HL-60 (cell line): ENCODE data around the gene SECISBP2L.

Experiments used
- DNase-seq, 2 experiments: peaks; one replicate each; pipeline ENCODE4 v3.0.0-alpha.2; 2010 to 2020; ENCODE audit warnings: low read depth in 1 of 2, low spot score in 1 of 2
- H3K27ac ChIP-seq: fragments of 250-450 bp; sonication (Bioruptor Pico); replicated peaks from 2 replicates; pipeline ENCODE4 v1.5.1; 2020; ENCODE audit warnings: mild to moderate bottlenecking, moderate library complexity
- H3K27me3 ChIP-seq: fragments of 250-450 bp; sonication (Bioruptor Pico); 2 replicates; pipeline ENCODE4 v1.5.1; 2021; ENCODE audit warnings: mild to moderate bottlenecking, moderate library complexity; ENCODE audit not compliant: insufficient read depth, poor library complexity, severe bottlenecking
- H3K4me3 ChIP-seq: replicated peaks from 2 replicates; pipeline ENCODE4 v1.5.1; 2011; ENCODE audit warnings: mild to moderate bottlenecking, control low read depth, low read length; ENCODE audit not compliant: insufficient read depth
- CTCF ChIP-seq: IDR thresholded peaks from one replicate; pipeline ENCODE4 v1.5.1; 2011; ENCODE audit warnings: low read length, control low read depth, inconsistent platforms; ENCODE audit not compliant: insufficient read depth
- GABPA ChIP-seq: IDR thresholded peaks from 2 replicates; pipeline ENCODE4 v1.6.1; 2012; ENCODE audit warnings: low read depth
- POLR2AphosphoS5 ChIP-seq: IDR thresholded peaks from 2 replicates; pipeline ENCODE4 v1.6.1; 2012; ENCODE audit warnings: low read depth
- SPI1 ChIP-seq: IDR thresholded peaks from 2 replicates; pipeline ENCODE4 v1.6.1; 2012; ENCODE audit warnings: low read depth, mild to moderate bottlenecking, borderline replicate concordance
- TF ChIP-seq, protein P1 (sequence below): IDR thresholded peaks from 2 replicates; pipeline ENCODE4 v1.6.1; 2012; ENCODE audit warnings: low read depth; ENCODE audit not compliant: insufficient replicate concordance

The SECISBP2L gene

DNA sequence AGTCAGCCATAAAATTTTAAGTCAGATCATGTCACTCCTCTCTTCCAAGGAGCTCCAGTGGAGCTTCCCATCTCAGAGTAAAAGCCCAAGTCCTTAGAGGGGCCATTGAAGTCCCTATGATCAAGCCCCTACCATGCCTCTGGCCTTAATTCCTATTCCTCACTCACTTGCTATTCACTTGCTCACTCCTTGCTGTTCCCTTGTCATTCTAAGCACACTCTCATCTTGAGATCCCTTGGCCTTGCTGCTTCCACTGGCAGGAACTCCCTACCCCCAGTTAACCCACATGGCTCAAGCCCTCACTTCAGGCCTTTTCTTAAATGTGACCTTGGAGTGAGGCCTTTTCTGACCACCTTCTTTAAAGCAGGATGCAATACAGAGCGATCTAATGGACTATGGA, 12.3 kb upstream of the SECISBP2L start:
- TF ChIP-seq SPI1: no peak
- no peak for TF ChIP-seq CTCF
- TF ChIP-seq, protein P1, sequence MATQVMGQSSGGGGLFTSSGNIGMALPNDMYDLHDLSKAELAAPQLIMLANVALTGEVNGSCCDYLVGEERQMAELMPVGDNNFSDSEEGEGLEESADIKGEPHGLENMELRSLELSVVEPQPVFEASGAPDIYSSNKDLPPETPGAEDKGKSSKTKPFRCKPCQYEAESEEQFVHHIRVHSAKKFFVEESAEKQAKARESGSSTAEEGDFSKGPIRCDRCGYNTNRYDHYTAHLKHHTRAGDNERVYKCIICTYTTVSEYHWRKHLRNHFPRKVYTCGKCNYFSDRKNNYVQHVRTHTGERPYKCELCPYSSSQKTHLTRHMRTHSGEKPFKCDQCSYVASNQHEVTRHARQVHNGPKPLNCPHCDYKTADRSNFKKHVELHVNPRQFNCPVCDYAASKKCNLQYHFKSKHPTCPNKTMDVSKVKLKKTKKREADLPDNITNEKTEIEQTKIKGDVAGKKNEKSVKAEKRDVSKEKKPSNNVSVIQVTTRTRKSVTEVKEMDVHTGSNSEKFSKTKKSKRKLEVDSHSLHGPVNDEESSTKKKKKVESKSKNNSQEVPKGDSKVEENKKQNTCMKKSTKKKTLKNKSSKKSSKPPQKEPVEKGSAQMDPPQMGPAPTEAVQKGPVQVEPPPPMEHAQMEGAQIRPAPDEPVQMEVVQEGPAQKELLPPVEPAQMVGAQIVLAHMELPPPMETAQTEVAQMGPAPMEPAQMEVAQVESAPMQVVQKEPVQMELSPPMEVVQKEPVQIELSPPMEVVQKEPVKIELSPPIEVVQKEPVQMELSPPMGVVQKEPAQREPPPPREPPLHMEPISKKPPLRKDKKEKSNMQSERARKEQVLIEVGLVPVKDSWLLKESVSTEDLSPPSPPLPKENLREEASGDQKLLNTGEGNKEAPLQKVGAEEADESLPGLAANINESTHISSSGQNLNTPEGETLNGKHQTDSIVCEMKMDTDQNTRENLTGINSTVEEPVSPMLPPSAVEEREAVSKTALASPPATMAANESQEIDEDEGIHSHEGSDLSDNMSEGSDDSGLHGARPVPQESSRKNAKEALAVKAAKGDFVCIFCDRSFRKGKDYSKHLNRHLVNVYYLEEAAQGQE: no peak
- no peak for TF ChIP-seq POLR2AphosphoS5
- TF ChIP-seq GABPA: no peak

DNA sequence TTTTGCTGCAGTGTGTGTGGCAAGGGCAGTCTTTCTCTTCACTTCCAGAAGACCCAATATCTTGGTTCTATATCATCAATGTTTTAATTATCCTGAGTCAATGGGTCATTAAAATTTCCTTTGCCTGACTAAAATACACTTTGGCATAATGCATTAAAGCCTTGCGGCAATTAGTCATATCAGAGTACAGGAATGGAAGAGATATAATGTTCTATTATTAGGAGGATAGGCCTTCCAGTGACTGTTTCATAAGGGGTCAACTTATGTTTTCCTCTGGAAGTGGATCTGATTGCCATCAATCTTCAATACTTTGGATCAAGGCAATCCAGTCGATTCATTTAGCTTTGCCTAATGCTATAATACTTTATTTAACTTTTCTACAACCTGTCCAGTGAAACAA, 9.4 kb upstream of the SECISBP2L start:
- Histone ChIP-seq H3K27ac (no peak overlapping the region), H3K4me3 (no peak overlapping the region), H3K27me3 (no peaks in the 10 kb centered on the region)
- TF ChIP-seq POLR2AphosphoS5 (no peak), SPI1 (no peak), GABPA (no peak), CTCF (no peak)
- TF ChIP-seq, protein P1: no peak
- no peak for DNase-seq

More for the DNA sequence above, 12.3 kb upstream of the SECISBP2L start:
- Histone ChIP-seq H3K27ac (no peak overlapping the region), H3K4me3 (no peak overlapping the region), H3K27me3 (no peaks in the 10 kb centered on the region)
- DNase-seq: no peak

- Histone ChIP-seq H3K4me3 (no peak overlapping the region), H3K27me3 (no peaks in the 10 kb centered on the region), H3K27ac (no peak overlapping the region)
- DNase-seq: no peak
- TF ChIP-seq POLR2AphosphoS5 (no peak), CTCF (no peak), GABPA (no peak), SPI1 (no peak)
- TF ChIP-seq, protein P1: no peak
Measured at GRCh38 chr15:49052662-49053061, 6.4 kb upstream of the SECISBP2L start.
